Measurements from ENCODE around the gene SEMA3F.

The SEMA3F gene

GRCh38 chr3:50170689-50171088 lies 15.6 kb downstream of the SEMA3F start:
- no peak for DNase-seq (ENCODE audit: low read depth)

GRCh38 chr3:50171540-50172301 lies 16.6 kb downstream of the SEMA3F start:
- DNase-seq (ENCODE audit: low read depth) = no peak

GRCh38 chr3:50172626-50173220 lies 17.6 kb downstream of the SEMA3F start:
- no peak for DNase-seq (ENCODE audit: low read depth)

- no peak for DNase-seq (ENCODE audit: low read depth)
Measured at GRCh38 chr3:50173685-50174516, 18.8 kb downstream of the SEMA3F start.

DNA sequence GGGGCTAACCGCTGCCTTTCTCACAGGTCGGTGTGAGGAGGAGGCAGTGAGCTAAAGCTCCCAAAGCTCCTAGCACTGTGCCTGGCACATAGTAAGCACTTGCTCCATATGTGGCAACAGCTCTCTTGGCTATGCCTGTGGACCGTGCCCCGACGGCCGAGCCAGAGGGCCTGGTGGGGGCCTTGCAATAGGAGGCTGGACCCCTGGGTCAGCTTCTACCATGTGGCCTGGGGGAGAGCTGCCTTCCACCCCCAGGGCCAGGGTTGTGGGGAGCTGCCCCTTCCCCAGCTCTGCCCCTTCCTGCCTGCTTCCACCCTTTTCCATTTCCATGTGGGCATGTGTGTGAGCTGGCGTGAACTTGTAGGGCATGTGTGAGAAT lies 19.4 kb downstream of the SEMA3F start:
- DNase-seq (ENCODE audit: low read depth) = no peak

- DNase-seq (ENCODE audit: low read depth) = no peak
Measured at GRCh38 chr3:50174947-50175524, 19.9 kb downstream of the SEMA3F start.

DNA sequence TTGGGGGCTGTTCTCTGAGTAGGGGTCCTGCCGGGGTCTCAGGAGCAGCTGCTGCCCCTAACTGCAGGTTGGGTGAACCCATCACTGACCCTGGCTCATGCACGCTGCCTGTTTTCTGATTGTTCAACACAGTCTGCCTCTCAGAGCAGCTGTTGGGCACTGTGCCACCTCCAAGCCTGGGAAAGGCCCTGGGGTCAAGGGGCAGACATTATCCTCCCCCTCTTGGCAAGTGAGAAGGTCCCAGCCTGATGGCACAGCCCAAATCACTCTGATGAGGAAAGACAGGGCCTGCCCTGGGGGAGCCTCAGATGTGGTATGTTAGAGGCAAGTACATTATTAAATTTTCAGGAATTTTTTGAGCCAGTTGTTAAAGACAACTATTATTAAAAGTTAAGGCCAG lies 22.2 kb downstream of the SEMA3F start:
- no peak for DNase-seq (ENCODE audit: low read depth)

GRCh38 chr3:50179710-50180109 lies 24.6 kb downstream of the SEMA3F start:
- DNase-seq (ENCODE audit: low read depth) = no peak

GRCh38 chr3:50181985-50182384 lies 26.9 kb downstream of the SEMA3F start:
- no peak for DNase-seq (ENCODE audit: low read depth)

DNA sequence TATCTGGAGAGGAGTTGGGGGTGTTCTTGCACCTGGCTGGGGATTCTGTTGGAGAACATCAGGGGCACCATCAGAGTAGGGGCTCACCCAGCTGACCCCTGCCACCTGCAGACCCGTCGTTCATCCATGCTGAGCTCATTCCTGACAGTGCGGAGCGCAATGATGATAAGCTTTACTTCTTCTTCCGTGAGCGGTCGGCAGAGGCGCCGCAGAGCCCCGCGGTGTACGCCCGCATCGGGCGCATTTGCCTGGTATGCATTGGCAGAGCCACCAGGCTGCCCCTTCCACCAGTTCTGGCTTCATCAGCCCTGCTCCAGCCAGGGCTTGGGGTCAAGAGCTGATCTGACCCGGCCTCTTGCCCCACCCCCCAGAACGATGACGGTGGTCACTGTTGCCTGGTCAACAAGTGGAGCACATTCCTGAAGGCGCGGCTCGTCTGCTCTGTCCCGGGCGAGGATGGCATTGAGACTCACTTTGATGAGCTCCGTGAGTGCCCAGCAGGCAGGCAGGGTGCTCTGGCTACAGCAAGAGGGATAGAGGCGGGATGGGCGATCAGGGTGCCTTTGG lies 27.5 kb downstream of the SEMA3F start:
- no peak for DNase-seq (ENCODE audit: low read depth)

DNA sequence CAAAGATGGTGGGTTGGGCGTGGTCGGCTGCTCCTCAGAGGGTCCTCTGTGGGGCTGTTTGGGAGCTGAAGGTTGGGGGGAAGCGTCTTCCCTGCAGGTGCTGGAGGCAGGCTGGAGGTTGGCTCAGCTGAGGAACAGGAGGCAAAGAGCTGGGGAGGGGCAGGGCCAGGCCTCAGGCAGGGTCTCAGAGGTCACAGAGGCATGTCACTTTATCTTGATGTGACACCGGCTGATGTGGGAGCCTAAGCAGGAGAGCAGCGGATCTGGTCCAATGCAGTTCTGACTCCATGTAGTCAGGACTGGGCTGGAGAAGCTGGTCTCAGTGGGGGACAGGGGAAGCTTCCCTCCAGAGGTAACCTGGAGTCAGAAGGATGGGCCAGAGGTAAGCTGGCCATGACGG lies 28.6 kb downstream of the SEMA3F start:
- no peak for DNase-seq (ENCODE audit: low read depth)

DNA sequence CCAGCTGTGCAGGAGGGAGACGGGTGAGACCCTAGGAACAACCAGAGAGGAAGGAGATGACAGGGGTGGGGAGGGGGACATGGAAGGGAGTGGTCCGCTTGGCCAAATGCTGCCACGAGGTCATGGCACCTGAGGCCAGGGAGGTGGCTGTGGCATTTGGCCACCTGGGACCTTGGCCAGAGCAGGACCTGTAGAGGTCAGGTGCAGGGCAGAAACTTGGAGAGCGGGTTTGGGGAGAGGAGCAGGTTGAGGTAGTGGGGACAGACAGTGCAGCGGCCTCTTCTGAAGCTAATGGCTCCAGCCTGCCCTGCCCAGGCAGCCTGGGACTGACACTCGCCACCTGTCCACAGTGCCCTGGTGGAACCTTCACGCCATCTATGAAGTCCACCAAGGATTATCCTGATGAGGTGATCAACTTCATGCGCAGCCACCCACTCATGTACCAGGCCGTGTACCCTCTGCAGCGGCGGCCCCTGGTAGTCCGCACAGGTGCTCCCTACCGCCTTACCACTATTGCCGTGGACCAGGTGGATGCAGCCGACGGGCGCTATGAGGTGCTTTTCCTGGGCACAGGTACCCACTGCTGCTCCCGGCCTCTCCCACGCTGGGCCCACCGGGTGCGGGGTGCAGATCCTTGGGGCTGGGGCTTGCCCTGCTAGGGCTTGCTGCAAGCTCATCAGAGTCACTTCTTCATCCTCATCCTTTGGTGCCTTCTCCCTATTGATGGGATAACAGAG lies 29.3 kb downstream of the SEMA3F start:
- DNase-seq (ENCODE audit: low read depth) = no peak

DNA sequence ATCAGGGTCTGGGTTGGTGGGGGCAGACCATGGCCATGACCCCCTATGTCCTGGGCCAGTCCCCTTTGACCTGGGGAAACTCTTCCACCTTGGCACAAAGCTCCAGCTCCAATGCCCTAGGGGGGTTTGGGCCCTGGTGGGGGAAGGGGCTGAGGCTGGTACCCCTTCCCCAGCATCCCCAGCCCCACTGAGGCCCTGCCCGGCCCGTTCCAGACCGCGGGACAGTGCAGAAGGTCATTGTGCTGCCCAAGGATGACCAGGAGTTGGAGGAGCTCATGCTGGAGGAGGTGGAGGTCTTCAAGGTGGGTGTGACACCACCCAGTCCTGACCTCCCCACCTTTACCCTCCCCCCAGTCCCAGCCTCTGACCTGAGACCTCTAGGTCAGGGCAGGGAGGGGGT lies 30.1 kb downstream of the SEMA3F start:
- DNase-seq (ENCODE audit: low read depth) = no peak

GRCh38 chr3:50186096-50186495 lies 31.0 kb downstream of the SEMA3F start:
- DNase-seq (ENCODE audit: low read depth) = no peak

DNA sequence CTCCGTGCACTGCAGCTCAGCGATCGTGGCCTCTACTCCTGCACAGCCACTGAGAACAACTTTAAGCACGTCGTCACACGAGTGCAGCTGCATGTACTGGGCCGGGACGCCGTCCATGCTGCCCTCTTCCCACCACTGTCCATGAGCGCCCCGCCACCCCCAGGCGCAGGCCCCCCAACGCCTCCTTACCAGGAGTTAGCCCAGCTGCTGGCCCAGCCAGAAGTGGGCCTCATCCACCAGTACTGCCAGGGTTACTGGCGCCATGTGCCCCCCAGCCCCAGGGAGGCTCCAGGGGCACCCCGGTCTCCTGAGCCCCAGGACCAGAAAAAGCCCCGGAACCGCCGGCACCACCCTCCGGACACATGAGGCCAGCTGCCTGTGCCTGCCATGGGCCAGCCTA lies 32.6 kb downstream of the SEMA3F start:
- no peak for DNase-seq (ENCODE audit: low read depth)

DNA sequence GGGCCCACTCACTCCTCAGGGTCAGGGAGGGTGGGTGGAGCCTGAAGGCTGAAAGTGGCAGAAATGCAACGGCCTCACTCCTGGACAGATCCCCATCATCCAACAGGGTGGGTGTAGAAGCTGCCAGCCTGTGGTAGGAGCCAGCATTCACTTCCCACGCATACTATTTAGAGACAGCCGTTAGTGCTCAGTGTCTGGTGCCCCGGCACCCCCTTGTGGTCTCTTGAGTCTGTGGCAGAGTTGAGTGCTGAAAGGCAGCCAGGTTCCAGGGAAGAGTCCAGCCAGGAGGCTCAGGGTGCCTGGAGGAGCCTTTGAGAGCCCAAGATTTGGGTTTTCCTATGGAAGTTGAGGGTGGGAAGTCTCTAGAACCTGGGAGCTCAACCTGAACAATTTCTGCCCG lies 34.1 kb downstream of the SEMA3F start:
- DNase-seq (ENCODE audit: low read depth) = peak; percentile 81

- DNase-seq (ENCODE audit: low read depth) = no peak
Measured at GRCh38 chr3:50189989-50190388, 34.9 kb downstream of the SEMA3F start.

DNA sequence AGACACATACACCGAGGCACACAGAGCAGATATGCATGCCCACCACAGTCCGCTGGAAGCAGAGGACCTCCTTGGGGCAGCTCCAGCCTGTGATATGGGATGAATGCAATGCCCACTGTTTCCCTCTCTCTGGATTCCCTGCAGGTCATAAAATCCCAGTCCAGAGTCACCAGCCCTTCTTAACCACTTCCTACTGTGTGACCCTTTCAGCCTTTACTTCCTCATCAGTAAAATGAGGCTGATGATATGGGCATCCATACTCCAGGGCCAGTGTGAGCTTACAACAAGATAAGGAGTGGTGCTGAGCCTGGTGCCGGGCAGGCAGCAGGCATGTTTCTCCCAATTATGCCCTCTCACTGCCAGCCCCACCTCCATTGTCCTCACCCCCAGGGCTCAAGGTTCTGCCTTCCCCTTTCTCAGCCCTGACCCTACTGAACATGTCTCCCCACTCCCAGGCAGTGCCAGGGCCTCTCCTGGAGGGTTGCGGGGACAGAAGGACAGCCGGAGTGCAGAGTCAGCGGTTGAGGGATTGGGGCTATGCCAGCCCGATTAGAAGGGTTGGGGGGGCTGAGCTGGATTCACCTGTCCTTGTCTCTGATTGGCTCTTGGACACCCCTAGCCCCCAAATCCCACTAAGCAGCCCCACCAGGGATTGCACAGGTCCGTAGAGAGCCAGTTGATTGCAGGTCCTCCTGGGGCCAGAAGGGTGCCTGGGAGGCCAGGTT lies 36.0 kb downstream of the SEMA3F start, which contains the start of gene GNAT1:
GNAT1 (plus strand) TSS at position 675 of the 725 bp plus-strand sequence. CDS start 116 bp downstream, outside the sequence.
- DNase-seq (ENCODE audit: low read depth) = no peak

- DNase-seq (ENCODE audit: low read depth) = no peak
Measured at GRCh38 chr3:50192124-50192523, 37.0 kb downstream of the SEMA3F start.

GRCh38 chr3:50192689-50193141 lies 37.6 kb downstream of the SEMA3F start:
- no peak for DNase-seq (ENCODE audit: low read depth)

DNA sequence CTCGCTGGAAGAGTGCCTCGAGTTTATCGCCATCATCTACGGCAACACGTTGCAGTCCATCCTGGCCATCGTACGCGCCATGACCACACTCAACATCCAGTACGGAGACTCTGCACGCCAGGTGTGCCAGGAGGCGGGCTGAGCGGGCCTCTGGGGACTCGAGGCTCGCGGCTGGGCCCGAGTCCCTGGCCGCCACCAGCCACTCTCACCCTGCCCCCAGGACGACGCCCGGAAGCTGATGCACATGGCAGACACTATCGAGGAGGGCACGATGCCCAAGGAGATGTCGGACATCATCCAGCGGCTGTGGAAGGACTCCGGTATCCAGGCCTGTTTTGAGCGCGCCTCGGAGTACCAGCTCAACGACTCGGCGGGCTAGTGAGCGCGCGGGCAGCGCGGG lies 38.2 kb downstream of the SEMA3F start:
- DNase-seq (ENCODE audit: low read depth) = no peak

Measured in fibroblast of the conjunctiva (primary cell).